Stomach (tissue), 4 donors: ENCODE data around the gene RFC2.

ENCODE experiments used
- CTCF ChIP-seq, 7 experiments: fragments of 450-650 bp in 4 of 7; fragments of 200-600 bp in 3 of 7; sonication (generic) in 3 of 7; IDR thresholded peaks; one replicate each; pipeline ENCODE4 v1.5.1; 2016 to 2019; ENCODE audit warnings: antibody characterized with exemption in 7 of 7, control low read depth in 2 of 7, mild to moderate bottlenecking in 1 of 7
- EP300 ChIP-seq: sonication (generic); formaldehyde crosslinking; IDR thresholded peaks from one replicate; pipeline ENCODE4 v1.6.1; 2017; ENCODE audit warnings: antibody characterized with exemption
- POLR2A ChIP-seq, 4 donors: fragments of 450-650 bp; IDR thresholded peaks; one replicate each; pipeline ENCODE4 v1.6.1; 2016; ENCODE audit warnings: antibody characterized with exemption in 4 of 4, control low read depth in 2 of 4, mild to moderate bottlenecking in 1 of 4, moderate library complexity in 1 of 4
- POLR2AphosphoS5 ChIP-seq, 3 donors: sonication (generic); formaldehyde crosslinking; IDR thresholded peaks; one replicate each; pipeline ENCODE4 v1.6.1; 2016; ENCODE audit warnings: antibody characterized with exemption in 3 of 3

GRCh38 chr7:74185016-74185415 is 69.2 kb downstream of the RFC2 start:
- no peak for TF ChIP-seq POLR2A (IDR thresholded peaks at IDR 0.05)
- TF ChIP-seq CTCF (IDR thresholded peaks at IDR 0.05) = no peak
- no peak for TF ChIP-seq POLR2AphosphoS5 (IDR thresholded peaks at IDR 0.05)
- TF ChIP-seq EP300 = no peak
